Measurements from ENCODE around the gene SIT1. TPM values are rescaled to one million over a fixed set of nuclear protein-coding genes. Genes with fewer than 3 reads are reported as not detected.
"Not testable (repeated sequence)": the region's sequence is repeated elsewhere in the genome, so short reads cannot be mapped to it uniquely, and the experiment has no call there.

Gene SIT1
- polyA plus RNA-seq, 3 donors, result 0.58 to 3.3 (median 1.0) TPM

DNA sequence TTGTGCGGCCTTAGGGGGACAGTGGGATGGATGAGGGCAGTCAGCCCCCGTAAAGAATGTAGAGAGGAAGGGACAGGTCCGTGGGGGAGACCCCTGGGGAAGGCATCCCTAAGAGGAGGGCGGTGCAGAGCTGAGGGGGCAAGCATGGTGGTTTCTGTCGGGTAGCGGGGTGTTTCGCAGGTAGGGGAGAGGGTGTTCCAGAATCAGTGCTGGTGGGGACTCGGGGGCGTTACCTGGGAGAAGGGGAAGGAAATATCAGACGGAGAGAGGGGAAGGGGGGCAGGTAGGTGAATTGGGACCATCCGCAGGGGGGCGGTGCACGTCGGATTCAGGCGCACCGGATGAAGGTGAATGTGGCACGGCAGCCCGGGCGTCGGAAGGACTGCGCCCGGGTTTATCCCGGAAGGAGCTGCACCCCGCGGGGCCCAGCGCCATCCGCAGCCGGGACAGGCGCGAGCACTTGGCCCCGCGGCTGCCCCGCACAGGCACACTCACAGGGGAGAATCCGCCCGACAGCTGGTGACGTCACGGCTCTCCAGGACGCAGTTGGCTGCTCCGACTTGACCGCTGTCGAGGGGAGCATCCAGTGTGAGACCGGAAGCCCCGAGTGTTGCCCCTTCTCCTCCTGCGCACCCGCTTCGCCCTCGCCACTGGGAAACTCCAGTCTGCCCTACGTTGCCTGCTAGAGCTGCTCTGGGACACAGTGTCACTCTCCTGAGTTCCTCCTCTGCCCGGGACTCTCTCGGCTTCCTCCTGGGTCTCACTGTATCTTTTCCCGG is 33.9 kb downstream of the SIT1 start:
- H3K27ac ChIP-seq (ENCODE audit: low read depth, low read length), result no peak overlapping the region
- 8 to 12% (median 9%) methylated on average over 46 to 51 of the region's 51 CpGs for WGBS, 3 donors

DNA sequence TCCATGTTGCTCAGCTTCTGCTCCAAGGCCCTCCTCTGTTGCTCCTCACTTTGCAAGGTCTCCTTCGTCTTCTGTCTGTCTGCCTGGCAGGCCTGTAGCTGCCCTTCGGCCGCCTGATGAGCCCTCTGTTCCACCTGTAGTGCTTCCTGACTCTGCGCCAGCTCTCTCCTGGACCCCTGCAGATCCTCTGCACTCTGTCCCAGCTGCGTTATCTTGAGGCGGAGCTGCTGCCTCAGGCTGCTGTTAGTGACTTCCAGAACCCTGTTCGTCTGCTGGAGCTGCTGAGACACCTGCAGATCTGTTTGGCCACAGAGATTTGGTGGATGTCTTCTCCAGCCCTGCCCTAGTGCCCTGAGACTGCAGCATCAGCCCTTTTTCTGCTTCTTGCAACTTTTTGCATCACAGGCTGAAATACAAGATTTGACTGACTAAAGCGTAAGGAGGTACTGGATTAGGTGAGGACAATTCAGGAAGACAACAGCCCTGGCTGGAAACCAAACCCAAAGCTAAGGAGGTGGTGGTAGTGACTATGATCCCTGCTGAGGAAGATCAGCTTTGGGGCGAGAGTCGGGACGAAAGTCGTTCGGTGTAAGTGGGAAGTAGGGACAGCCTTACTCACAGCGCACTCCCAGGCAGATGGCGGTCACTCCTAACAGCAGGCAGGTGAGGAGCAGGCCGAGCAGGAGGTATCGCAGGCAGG is 34.6 kb downstream of the SIT1 start:
- 78 to 81% (median 80%) methylated on average over 17 of the region's 17 CpGs for WGBS, 3 donors
- no peak overlapping the region for H3K27ac ChIP-seq (ENCODE audit: low read depth, low read length)

DNA sequence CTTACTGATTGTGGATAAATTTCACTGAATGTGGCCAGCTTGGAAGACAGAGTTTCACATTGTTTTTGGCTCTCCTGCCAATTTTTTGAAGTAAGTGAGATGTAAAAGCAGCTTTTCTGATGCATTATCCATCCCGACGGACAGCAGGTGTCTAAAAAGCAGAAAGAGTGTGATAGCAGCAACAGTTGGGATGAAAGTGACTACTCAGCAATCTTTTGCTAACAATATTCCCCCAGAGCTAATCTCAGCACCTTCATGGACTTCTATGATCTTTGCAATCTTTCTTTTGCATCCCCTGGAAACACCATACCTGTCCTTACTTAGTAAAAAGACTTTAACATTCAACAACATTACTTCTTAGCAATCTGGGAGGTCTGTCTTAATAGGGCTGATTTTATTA is 37.9 kb downstream of the SIT1 start:
- 83 to 94% (median 90%) methylated on average over 2 of the region's 2 CpGs for WGBS, 3 donors
- no peak overlapping the region for H3K27ac ChIP-seq (ENCODE audit: low read depth, low read length)

DNA sequence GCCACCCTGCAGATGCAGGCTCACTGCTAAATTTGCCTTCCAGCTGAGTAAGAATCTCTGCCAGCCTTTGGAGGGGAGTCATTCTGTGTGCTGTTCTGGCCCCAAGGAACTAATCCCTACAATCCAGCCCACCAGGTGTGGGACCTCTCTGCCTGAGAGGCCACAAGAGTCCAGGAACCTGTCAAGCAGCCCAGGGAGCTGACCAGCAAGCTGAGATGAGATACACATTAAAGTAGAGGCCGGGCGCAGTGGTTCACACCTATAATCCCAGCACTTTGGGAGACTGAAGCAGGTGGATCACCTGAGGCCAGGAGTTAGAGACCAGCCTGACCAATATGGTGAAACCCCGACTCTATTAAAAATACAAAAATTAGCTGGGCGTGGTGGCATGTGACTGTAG is 38.7 kb downstream of the SIT1 start:
- WGBS, 3 donors, result 92 to 96% (median 94%) methylated on average over 4 of the region's 4 CpGs
- H3K27ac ChIP-seq (ENCODE audit: low read depth, low read length), result not testable (repeated sequence)

DNA sequence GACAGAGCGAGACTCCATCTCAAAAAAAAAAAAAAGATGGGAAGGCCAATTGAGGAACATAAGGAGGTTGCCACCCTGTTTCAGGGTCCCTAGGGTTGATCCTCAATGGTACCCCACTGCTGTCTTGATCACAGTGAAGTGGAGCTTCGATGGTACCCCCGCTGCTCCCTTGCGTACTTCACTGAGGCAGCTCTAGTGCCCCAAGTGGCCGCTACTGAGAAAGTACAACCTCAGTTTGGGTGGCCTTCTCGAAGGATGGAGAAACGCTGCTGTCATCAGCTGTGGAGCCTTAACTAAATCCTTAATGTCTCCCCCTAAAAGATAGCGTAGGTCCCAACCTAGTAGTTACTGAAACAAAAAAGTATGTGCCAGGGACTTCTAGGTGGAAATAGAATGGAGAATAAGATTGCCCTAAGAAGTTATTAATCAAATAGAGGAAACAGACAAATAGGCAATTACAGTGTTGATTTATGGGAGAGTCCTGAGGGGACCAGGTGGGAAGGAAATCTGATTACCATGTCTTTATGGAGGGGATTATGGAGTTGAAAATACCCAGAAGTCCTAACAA is 39.4 kb downstream of the SIT1 start:
- no peak overlapping the region for H3K27ac ChIP-seq (ENCODE audit: low read depth, low read length)
- 17 to 18% (median 17%) methylated on average over 8 of the region's 8 CpGs for WGBS, 3 donors

DNA sequence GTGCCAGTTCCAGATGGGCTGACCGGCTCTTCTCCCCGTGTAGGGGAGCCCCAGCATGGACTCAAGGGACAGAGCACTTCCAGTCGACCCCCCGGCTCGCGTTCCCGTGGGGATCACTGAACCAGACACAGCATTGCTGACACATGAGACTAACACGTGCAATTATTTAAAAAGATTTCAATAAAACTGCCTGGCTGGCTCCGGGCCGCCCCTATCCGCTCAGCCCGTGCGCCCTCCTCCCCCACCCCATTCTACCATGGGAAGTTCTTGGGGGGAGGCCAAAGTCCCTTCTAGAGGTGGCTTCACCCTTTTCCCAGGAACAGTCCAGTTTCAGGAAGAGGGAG is 40.9 kb downstream of the SIT1 start:
- whole genome bisulfite sequencing, 3 donors, result 69 to 83% (median 83%) methylated on average over 13 of the region's 13 CpGs
- H3K27ac ChIP-seq (ENCODE audit: low read depth, low read length), result no peak overlapping the region

DNA sequence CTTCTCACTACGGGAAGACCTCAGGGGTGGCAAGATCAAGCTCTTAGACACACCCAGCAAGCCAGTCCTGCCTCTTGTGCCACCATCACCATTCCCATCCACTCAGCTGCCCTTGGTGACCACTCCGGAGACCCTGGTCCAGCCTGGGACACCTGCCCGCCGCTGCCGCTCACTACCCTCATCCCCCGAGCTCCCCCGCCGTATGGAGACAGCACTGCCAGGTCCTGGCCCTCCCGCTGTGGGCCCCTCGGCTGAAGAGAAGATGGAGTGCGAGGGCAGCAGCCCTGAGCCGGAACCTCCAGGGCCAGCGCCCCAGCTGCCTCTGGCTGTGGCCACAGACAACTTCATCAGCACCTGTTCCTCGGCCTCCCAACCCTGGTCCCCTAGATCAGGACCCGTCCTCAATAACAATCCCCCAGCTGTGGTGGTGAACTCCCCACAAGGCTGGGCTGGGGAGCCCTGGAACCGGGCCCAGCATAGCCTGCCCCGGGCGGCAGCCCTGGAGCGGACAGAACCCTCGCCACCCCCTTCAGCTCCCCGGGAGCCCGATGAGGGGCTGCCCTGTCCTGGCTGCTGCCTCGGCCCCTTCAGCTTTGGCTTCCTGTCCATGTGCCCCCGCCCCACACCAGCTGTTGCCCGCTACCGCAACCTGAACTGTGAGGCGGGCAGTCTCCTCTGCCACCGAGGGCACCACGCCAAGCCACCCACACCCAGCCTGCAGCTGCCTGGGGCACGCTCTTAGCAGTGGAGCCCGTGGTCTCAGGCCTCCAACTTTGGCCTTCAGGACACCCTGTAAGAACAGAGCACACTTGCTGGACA is 41.5 kb downstream of the SIT1 start:
- no peak overlapping the region for H3K27ac ChIP-seq (ENCODE audit: low read depth, low read length)

DNA sequence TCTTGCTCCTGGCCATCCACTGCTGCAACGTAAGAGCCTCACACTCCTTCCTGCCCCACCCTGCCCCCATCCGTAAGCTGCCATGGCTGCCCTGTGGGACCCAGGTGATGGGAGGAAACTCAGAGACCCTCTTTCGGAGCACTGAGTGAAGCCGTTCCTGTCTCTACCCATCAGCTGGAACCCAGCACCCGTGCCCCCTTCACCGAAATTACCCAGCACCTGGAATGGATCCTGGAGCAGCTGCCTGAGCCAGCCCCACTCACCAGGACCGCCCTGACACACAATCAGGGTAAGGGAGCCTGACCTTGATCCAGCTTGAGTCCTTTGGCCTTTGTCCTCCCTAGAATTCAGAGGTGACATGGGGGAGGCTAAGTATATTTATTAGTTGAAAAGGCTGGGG is 42.5 kb downstream of the SIT1 start:
- H3K27ac ChIP-seq (ENCODE audit: low read depth, low read length), result no peak overlapping the region
- 85 to 89% (median 88%) methylated on average over 7 of the region's 7 CpGs for WGBS, 3 donors

More for the DNA sequence above, 41.5 kb downstream of the SIT1 start:
- WGBS, 3 donors, result 86 to 92% (median 91%) methylated on average over 25 to 31 of the region's 31 CpGs

DNA sequence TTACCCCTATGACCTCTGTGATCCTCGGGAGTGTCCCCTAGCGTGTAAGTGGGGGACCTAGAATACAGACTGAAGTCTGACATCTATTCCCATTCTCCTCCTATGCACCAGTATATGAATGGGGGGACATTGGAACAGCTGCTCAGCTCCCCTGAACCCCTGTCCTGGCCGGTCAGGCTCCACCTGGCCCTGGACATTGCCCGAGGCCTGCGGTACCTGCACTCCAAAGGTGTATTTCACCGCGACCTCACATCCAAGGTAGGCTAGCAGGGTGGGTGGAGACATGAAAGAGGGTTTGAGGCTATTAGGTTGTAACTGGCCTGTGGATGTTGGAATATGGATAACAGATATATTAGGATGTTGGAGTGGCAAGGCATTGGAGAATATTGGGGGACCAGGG is 44.0 kb downstream of the SIT1 start:
- no peak overlapping the region for H3K27ac ChIP-seq (ENCODE audit: low read depth, low read length)
- 92 to 93% (median 92%) methylated on average over 7 of the region's 7 CpGs for WGBS, 3 donors

DNA sequence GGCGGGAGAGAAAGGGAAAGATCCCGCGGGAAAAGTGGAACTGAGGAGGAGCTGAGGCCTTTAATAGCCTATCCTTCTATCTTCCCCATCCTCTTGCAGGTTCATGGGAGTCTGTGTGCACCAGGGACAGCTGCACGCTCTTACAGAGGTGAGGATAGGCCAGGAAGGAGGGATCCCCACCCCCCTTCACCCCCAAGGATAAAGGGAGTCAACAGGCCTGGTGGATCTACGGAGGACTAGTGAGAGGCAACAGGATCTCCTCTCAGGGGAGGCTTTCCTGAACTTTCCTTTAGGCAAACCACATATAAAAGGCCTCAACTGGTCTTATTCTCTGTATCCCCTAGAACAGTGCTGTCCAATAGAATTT is 44.6 kb downstream of the SIT1 start:
- H3K27ac ChIP-seq (ENCODE audit: low read depth, low read length), result no peak overlapping the region
- WGBS, 3 donors, result 8 to 11% (median 9%) methylated on average over 5 of the region's 5 CpGs

DNA sequence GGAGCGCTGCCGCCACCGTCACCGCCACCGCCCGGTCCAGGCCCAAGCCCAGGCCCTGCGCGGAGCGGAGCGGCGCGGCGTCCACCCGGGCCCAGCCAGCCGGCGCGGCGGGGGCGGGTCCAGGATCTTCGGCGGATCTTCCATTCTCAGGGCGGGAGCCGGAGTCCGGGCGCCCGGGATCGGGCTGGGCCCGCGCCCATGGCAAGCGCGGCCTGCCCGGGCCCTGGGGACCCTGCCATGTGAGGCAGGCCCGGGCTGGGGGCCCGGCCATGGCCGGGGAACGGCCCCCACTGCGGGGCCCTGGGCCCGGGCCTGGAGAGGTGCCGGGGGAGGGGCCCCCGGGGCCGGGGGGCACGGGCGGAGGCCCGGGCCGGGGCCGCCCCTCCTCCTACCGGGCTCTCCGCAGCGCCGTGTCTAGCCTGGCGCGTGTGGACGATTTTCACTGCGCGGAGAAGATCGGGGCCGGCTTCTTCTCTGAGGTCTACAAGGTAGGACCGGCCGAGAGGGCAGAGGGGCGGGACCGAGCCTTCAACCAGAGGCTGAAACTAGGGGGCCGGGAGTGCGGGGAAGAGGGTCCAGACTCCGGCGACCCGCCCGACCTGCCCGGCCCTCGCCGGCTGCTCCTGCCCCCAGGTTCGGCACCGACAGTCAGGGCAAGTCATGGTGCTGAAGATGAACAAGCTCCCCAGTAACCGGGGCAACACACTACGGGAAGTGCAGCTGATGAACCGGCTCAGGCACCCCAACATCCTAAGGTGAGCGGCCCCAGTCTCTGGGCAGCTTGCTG is 45.2 kb downstream of the SIT1 start:
- H3K27ac ChIP-seq (ENCODE audit: low read depth, low read length), result no peak overlapping the region
- WGBS, 3 donors, result 0 to 1% (median 0%) methylated on average over 58 to 76 of the region's 76 CpGs

DNA sequence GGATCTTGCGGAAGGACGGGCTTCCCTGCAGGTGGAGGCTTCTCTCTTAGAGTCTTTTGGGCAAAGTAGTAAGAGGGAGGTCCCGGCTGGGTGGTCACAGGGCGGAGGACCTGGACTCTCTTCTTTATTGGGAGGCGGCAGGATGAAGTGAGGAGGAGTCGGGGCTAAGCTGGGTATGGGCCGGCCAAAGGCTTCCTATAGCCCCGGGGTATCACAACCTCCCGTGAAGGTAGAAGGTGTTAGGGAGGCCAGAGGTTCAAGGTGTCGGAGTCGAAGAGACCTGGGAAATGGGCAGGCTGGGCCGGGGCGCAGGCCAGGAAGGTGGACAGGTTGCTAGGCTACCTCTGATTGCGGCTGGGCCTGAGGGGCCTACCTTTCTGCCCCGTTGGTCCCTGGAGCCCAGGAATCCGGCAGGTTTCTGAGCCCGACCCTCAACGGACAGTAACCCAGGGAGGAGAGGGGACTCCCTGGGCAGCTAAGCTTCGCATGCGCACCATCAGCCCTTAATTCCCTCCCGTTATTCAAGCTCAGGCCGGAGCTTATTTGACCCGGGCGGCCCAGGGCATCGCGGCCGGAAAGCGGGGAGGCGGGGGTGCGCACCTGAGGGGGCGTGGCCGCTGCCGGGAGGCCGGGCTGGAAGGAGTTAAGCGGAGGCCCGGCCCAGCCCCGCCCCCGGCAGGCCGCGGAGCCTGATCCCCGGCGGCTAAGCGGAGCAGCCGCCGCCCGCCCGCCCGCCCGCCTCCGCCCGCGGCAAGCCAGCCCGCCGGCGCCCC is 46.0 kb downstream of the SIT1 start, which contains the start of gene TESK1:
TESK1 (plus strand) TSS at position 685 of the 773 bp plus-strand sequence. CDS start 358 bp downstream, outside the sequence.
- 0% methylated on average over 41 to 55 of the region's 55 CpGs for WGBS, 3 donors
- peak within 1 kb of the TSS; percentile 20 for H3K27ac ChIP-seq (ENCODE audit: low read depth, low read length)

DNA sequence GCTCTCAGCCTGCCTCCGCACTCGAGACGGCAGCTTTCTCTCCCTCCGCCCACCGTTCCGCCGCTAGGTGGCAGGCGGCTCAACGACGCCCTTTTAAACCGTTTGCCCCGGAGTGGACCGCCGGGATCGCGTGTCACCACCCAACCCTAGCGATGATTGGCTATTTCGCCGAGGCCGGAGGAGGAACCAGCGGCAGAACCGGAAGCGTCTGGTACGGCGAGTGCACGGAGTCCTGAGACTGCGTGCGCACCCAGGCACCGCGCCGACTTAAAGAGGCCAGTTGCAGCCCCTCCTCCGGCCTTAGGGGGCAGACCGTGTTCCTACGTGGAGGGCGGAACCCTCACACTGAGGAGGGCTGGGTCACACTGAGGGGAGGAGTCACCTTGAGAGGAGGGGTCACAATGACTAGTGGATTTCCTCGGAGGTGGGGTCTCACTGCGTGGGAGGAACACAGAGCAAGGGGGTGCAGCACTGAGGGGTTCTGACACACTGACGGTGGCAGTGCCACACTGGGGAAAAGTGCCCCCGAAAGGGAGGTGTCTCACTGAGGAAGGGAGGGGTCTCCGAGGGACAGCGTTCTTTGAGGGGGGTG is 46.6 kb downstream of the SIT1 start:
- H3K27ac ChIP-seq (ENCODE audit: low read depth, low read length), result peak overlapping the region; percentile 20
- WGBS, 3 donors, result 0% methylated on average over 40 to 41 of the region's 41 CpGs

DNA sequence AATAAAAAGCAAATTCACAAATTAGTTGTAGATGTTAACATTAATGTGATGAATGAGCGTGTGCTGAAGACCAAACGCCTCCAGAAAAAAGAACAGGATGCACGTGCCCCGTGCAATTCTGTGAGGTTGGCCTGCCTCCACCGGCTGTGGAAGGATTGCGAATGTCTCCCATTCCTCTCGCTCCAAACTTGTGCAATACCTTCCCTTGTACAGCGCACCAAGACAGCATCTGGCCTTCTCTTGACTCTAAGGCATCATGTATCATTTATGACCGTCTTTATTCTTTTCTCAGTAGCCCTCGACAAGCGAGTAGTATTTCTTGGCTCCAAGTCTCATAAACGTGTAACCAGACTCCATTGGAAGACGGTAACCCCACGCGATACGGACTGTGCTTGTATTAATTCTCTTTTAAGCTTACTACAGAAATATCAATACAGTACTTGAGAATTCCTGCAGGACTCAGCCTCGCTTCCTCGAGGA is 47.2 kb downstream of the SIT1 start:
- H3K27ac ChIP-seq (ENCODE audit: low read depth, low read length), result peak overlapping the region; percentile 7
- 1 to 3% (median 3%) methylated on average over 18 of the region's 18 CpGs for whole genome bisulfite sequencing, 3 donors

DNA sequence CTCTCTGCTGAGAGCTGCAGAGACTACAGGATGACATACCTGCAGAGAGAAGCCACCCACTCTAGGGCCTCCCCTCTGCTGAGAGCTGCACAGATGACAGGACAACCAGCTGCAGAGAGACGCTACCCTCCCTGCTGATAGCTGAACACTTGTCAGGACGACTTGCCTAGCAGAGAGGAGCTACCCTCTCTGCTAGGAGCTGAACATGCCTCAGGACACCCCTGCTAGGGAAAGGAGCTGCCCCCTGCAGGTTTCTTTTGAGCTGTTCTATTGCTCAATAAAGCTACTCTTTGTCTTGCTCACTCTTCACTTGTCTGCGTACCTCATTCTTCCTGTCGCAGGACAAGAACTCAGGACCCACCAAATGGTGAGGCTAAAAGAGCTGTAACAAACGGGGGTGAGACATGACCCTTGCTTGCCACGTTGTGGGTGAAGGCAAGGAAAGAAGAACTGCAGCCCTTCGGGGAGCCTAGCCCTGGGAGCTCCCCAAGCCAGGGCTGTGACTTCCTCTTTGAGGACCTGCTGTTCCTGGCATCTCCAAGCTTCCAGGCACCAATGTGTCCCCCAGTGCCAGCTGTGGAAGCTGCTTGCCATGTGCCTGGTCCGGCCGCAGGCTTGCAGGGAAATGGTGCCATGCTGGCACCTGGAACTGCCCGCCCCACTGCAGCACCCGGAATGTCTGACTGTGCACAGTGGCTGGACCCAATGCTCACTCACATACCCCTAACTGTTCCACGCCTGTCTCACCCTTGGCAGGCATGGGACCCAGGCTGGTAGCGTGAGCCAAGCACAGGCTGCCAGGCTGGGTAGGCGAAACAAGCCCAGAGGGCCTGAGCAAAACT is 50.7 kb downstream of the SIT1 start:
- WGBS, 3 donors, result 73 to 84% (median 79%) methylated on average over 14 of the region's 14 CpGs
- H3K27ac ChIP-seq (ENCODE audit: low read depth, low read length), result no peak overlapping the region
